ENCODE results near the gene GCNT2.
"Not testable (repeated sequence)": the region's sequence is repeated elsewhere in the genome, so short reads cannot be mapped to it uniquely, and the experiment has no call there.

The GCNT2 gene

GRCh38 chr6:10514049-10514780, 6.9 kb upstream of the GCNT2 start:
- DNase-seq (ENCODE audit: low spot score): no peak

GRCh38 chr6:10516953-10517352, 4.2 kb upstream of the GCNT2 start:
- DNase-seq (ENCODE audit: low spot score): no peak

- DNase-seq (ENCODE audit: low spot score): no peak
Measured at GRCh38 chr6:10518557-10519407, 2.4 kb upstream of the GCNT2 start.

- not testable (repeated sequence) for DNase-seq (ENCODE audit: low spot score)
Measured at GRCh38 chr6:10519408-10519697, 1.8 kb upstream of the GCNT2 start.

GRCh38 chr6:10520468-10520867, 683 bp upstream of the GCNT2 start:
- no peak for DNase-seq (ENCODE audit: low spot score)

GRCh38 chr6:10522929-10523573, 1.9 kb downstream of the GCNT2 start:
- no peak for DNase-seq (ENCODE audit: low spot score)

GRCh38 chr6:10526156-10526555, 5.0 kb downstream of the GCNT2 start:
- no peak for DNase-seq (ENCODE audit: low spot score)

- DNase-seq (ENCODE audit: low spot score): no peak
Measured at GRCh38 chr6:10528158-10528981, 7.2 kb downstream of the GCNT2 start.

- DNase-seq (ENCODE audit: low spot score): no peak
Measured at GRCh38 chr6:10529231-10529801, 8.2 kb downstream of the GCNT2 start.

GRCh38 chr6:10529828-10530374, 8.8 kb downstream of the GCNT2 start:
- DNase-seq (ENCODE audit: low spot score): not testable (repeated sequence)

- DNase-seq (ENCODE audit: low spot score): no peak
Measured at GRCh38 chr6:10531503-10531902, 10.4 kb downstream of the GCNT2 start.

GRCh38 chr6:10531942-10532341, 10.8 kb downstream of the GCNT2 start:
- DNase-seq (ENCODE audit: low spot score): no peak

- no peak for DNase-seq (ENCODE audit: low spot score)
Measured at GRCh38 chr6:10532392-10532791, 11.2 kb downstream of the GCNT2 start.

- no peak for DNase-seq (ENCODE audit: low spot score)
Measured at GRCh38 chr6:10534419-10534762, 13.2 kb downstream of the GCNT2 start.

- no peak for DNase-seq (ENCODE audit: low spot score)
Measured at GRCh38 chr6:10535193-10535592, 14.0 kb downstream of the GCNT2 start.

- no peak for DNase-seq (ENCODE audit: low spot score)
Measured at GRCh38 chr6:10537726-10538125, 16.6 kb downstream of the GCNT2 start.

GRCh38 chr6:10540073-10540746, 19.1 kb downstream of the GCNT2 start:
- no peak for DNase-seq (ENCODE audit: low spot score)

- DNase-seq (ENCODE audit: low spot score): no peak
Measured at GRCh38 chr6:10541591-10541990, 20.4 kb downstream of the GCNT2 start.

GRCh38 chr6:10542213-10542612, 21.1 kb downstream of the GCNT2 start:
- no peak for DNase-seq (ENCODE audit: low spot score)

GRCh38 chr6:10543488-10543887, 22.3 kb downstream of the GCNT2 start:
- DNase-seq (ENCODE audit: low spot score): no peak

GRCh38 chr6:10545482-10545881, 24.3 kb downstream of the GCNT2 start:
- no peak for DNase-seq (ENCODE audit: low spot score)
